Measurements from ENCODE around the gene PPDPF. TPM values are rescaled to one million over a fixed set of nuclear protein-coding genes. Genes with fewer than 3 reads are reported as not detected.

Gene PPDPF
- total and polyA plus RNA-seq, 2 of the 8 experiments (the other 6 are each of a cell fraction or from before 2014, with no cell fraction given), result 30.5 to 138 TPM

DNA sequence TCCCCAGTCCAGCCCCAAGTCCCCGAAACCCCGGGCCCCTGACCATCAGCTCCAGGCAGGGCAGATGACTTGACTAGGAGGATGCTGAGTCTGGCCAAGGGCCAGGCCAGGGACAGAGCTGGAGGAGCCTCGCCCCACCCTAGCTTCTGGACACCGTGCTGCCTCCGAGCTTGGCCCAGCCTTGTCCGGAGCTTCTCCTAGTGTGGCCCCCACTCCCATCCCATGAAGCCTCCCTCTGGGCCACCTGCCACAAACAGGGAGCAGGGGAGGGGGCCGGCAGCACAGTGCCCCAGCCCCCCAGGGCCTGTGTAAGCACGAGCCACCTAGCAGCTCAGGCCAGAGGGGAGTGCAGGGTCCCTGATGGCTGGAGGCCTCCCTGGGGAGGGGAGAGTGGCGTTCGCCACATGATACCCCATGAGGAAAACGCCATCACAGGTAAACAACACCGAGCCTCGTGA lies 27.0 kb upstream of the PPDPF start:
- Histone ChIP-seq H3K27ac (ENCODE audit: low read depth, low read length) (no peak overlapping the region), H2BK15ac (ENCODE audit: low read length) (no peak overlapping the region), H3K36me3 (ENCODE audit: control insufficient read depth in 2 of 4, insufficient read depth in 4 of 4, low read length in 3 of 4) (peaks cover 0 to 8% (median 1%) of the 10 kb centered on the region in 4 experiments; a peak in 5 of 8 replicates), H3K23me2 (ENCODE audit: low read depth, low read length) (peaks cover 18% of the 10 kb centered on the region; the same call in 1 of the 2 replicates), H3K4me1 (replicated peaks in 1 of 4; ENCODE audit: control insufficient read depth in 3 of 4, insufficient read depth in 4 of 4, low read length in 3 of 4) (peaks cover 0 to 21% (median 12%) of the 10 kb centered on the region in 4 experiments; a peak in 6 of 7 replicates), H2BK5ac (ENCODE audit: low read depth, low read length) (no peak overlapping the region), H4K8ac (ENCODE audit: extremely low read depth, insufficient read depth, low read length) (no peak overlapping the region), H3K14ac (ENCODE audit: insufficient read length) (no peak overlapping the region), H4K20me1 (replicated peaks in 1 of 2; ENCODE audit: control insufficient read depth in 1 of 2, insufficient read depth in 2 of 2, low read length in 2 of 2) (peaks cover 0 to 10% of the 10 kb centered on the region in 2 experiments), H3K79me2 (ENCODE audit: control insufficient read depth in 1 of 2, insufficient read depth in 2 of 2, low read length in 2 of 2) (no peaks in the 10 kb centered on the region), H4K5ac (ENCODE audit: insufficient read length, low read depth, low read length) (no peak overlapping the region), H3K79me1 (ENCODE audit: low read depth, low read length) (no peaks in the 10 kb centered on the region), H3K9me3 (ENCODE audit: insufficient read depth in 2 of 2, low read depth in 1 of 2, low read length in 1 of 2) (no peaks in the 10 kb centered on the region), H2BK12ac (ENCODE audit: low read depth, low read length) (no peak overlapping the region), H4K91ac (replicated peaks; ENCODE audit: insufficient read length, low read length) (no peak overlapping the region), H3K9ac (replicated peaks in 1 of 4; ENCODE audit: extremely low read depth in 1 of 4, low read depth in 3 of 4, low read length in 3 of 4) (no peak overlapping the region), H3K18ac (ENCODE audit: extremely low read depth, low read length) (no peak overlapping the region), H3K56ac (replicated peaks; ENCODE audit: insufficient read length, low read depth, low read length) (no peak overlapping the region), H2AFZ (ENCODE audit: low read length) (no peak overlapping the region), H3K4ac (replicated peaks; ENCODE audit: insufficient read length, low read depth, low read length) (no peak overlapping the region), H3K4me2 (ENCODE audit: insufficient read depth in 1 of 2, low read depth in 2 of 2, low read length in 2 of 2) (no peak overlapping the region), H2BK20ac (ENCODE audit: low read length) (no peak overlapping the region), H3K27me3 (replicated peaks in 1 of 4; ENCODE audit: control insufficient read depth in 3 of 4, extremely low read depth in 1 of 4, insufficient read depth in 3 of 4, low read length in 3 of 4) (peaks cover 3 to 37% (median 33%) of the 10 kb centered on the region in 4 experiments), H2BK120ac (replicated peaks; ENCODE audit: low read depth, low read length) (no peak overlapping the region), H2AK5ac (ENCODE audit: low read depth, low read length) (no peak overlapping the region), H3K23ac (ENCODE audit: insufficient read length) (no peak overlapping the region), H3K4me3 (ENCODE audit: extremely low read depth in 1 of 4, insufficient read depth in 2 of 4, low read depth in 3 of 4, low read length in 4 of 4) (no peak overlapping the region)
- FAIRE-seq, result no peak
- POLR2A ChIA-PET (ENCODE audit: partially characterized antibody), result interaction anchor here (1.0 to 2.2 kb wide), 2 partner anchors 28 to 29 kb away, joined by 4 to 6 read pairs; partner anchors contain the start of gene PPDPF
- 86% methylated on average over 10 of the region's 13 CpGs; no CpG with 5 or more reads in 1 of the 2 experiments for whole genome bisulfite sequencing, 2 experiments (ENCODE audit: extremely low coverage in 1 of 2, insufficient coverage in 1 of 2, insufficient read length in 1 of 2, insufficient replicate concordance in 2 of 2, low coverage in 1 of 2, low lambda C conversion rate in 2 of 2, missing lambda C conversion rate in 1 of 2)
- no peak for DNase-seq (ENCODE audit: low read depth in 1 of 2, low spot score in 2 of 2)
- CTCF ChIA-PET (ENCODE audit: partially characterized antibody), result interaction anchor here (0.6 to 1.5 kb wide), 5 partner anchors 9 to 324 kb away, joined by 3 to 6 read pairs (median 3); no protein-coding TSS in a partner anchor
- TF ChIP-seq SIX5 (IDR thresholded peaks at IDR 0.05; ENCODE audit: low read depth, low read length), result no peak
- TF ChIP-seq SIN3A (conservative IDR thresholded peaks at IDR 0.05 in 1 of 2, IDR thresholded peaks at IDR 0.05 in 1 of 2; ENCODE audit: low read depth in 1 of 2, low read length in 2 of 2), result no peak
- TF ChIP-seq, protein P1, sequence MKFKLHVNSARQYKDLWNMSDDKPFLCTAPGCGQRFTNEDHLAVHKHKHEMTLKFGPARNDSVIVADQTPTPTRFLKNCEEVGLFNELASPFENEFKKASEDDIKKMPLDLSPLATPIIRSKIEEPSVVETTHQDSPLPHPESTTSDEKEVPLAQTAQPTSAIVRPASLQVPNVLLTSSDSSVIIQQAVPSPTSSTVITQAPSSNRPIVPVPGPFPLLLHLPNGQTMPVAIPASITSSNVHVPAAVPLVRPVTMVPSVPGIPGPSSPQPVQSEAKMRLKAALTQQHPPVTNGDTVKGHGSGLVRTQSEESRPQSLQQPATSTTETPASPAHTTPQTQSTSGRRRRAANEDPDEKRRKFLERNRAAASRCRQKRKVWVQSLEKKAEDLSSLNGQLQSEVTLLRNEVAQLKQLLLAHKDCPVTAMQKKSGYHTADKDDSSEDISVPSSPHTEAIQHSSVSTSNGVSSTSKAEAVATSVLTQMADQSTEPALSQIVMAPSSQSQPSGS (IDR thresholded peaks at IDR 0.05; ENCODE audit: low read length), result no peak
- TF ChIP-seq, protein P2, sequence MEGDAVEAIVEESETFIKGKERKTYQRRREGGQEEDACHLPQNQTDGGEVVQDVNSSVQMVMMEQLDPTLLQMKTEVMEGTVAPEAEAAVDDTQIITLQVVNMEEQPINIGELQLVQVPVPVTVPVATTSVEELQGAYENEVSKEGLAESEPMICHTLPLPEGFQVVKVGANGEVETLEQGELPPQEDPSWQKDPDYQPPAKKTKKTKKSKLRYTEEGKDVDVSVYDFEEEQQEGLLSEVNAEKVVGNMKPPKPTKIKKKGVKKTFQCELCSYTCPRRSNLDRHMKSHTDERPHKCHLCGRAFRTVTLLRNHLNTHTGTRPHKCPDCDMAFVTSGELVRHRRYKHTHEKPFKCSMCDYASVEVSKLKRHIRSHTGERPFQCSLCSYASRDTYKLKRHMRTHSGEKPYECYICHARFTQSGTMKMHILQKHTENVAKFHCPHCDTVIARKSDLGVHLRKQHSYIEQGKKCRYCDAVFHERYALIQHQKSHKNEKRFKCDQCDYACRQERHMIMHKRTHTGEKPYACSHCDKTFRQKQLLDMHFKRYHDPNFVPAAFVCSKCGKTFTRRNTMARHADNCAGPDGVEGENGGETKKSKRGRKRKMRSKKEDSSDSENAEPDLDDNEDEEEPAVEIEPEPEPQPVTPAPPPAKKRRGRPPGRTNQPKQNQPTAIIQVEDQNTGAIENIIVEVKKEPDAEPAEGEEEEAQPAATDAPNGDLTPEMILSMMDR (IDR thresholded peaks at IDR 0.05; ENCODE audit: control extremely low read depth in 1 of 3, insufficient read depth in 1 of 3, low read depth in 1 of 3, low read length in 3 of 3), result no peak
- no peak for TF ChIP-seq RFX5 (IDR thresholded peaks at IDR 0.05; ENCODE audit: borderline replicate concordance, low read depth, low read length)
- no peak for TF ChIP-seq HDAC6 (IDR thresholded peaks at IDR 0.05; ENCODE audit: low read depth, low read length)
- TF ChIP-seq SUZ12 (IDR thresholded peaks at IDR 0.05; ENCODE audit: low read length), result no peak
- no peak for TF ChIP-seq RAD21 (IDR thresholded peaks at IDR 0.05 in 1 of 2, conservative IDR thresholded peaks at IDR 0.05 in 1 of 2; ENCODE audit: low read depth in 2 of 2, low read length in 2 of 2)

Data from H1 (cell line).